OCI-LY1 (cell line): ENCODE results near the gene ARHGAP28.
"Not testable (repeated sequence)": the region's sequence is repeated elsewhere in the genome, so short reads cannot be mapped to it uniquely, and the experiment has no call there.

ENCODE experiments used
- CTCF ChIP-seq: fragments of 200-600 bp; sonication (generic), shearing (Covaris generic); IDR thresholded peaks from 2 replicates; pipeline ENCODE4 v1.5.1; 2017; ENCODE audit warnings: mild to moderate bottlenecking, antibody characterized with exemption, low read length, moderate library complexity, mixed read lengths
- EZH2 ChIP-seq: fragments of 200-600 bp; sonication (generic), shearing (Covaris generic); IDR thresholded peaks from 2 replicates; pipeline ENCODE4 v1.8.0; 2017; ENCODE audit warnings: borderline replicate concordance, mixed run types, mild to moderate bottlenecking, antibody characterized with exemption, low read length, moderate library complexity, mixed read lengths

GRCh38 chr18:6827566-6827965, 98.0 kb downstream of the ARHGAP28 start:
- TF ChIP-seq CTCF, EZH2: not testable (repeated sequence)
